HG03108 (cell line): ENCODE measurements around the gene CAMK2G.
"Not testable (repeated sequence)": the region's sequence is repeated elsewhere in the genome, so short reads cannot be mapped to it uniquely, and the experiment has no call there.

Source experiments
- ATAC-seq: cut with Tn5 transposase; IDR thresholded peaks from one replicate; pipeline ENCODE4 v1.9.1; 2021; ENCODE audit warnings: moderate library complexity; ENCODE audit not compliant: unreplicated experiment

CAMK2G gene

GRCh38 chr10:73874267-73875138, at the start of gene CAMK2G:
Gene CAMK2G, minus strand, starts transcription at chr10:73874555. Its CDS starts 94 bp downstream, at chr10:73874461.
- ATAC-seq = peak; percentile 83

GRCh38 chr10:73922864-73923133, 48.4 kb upstream of the CAMK2G start:
- no peak for ATAC-seq

GRCh38 chr10:73922007-73922863, 47.9 kb upstream of the CAMK2G start:
- no peak for ATAC-seq

GRCh38 chr10:73920089-73920488, 45.7 kb upstream of the CAMK2G start:
- peak; percentile 41 for ATAC-seq

- ATAC-seq = not testable (repeated sequence)
Measured at GRCh38 chr10:73919481-73919880, 45.1 kb upstream of the CAMK2G start.

- no peak for ATAC-seq
Measured at GRCh38 chr10:73917566-73918305, 43.4 kb upstream of the CAMK2G start.

GRCh38 chr10:73916761-73917470, 42.6 kb upstream of the CAMK2G start:
- ATAC-seq = no peak

GRCh38 chr10:73915206-73915851, 41.0 kb upstream of the CAMK2G start:
- ATAC-seq = no peak

GRCh38 chr10:73914036-73914435, 39.7 kb upstream of the CAMK2G start:
- ATAC-seq = no peak

GRCh38 chr10:73911553-73912004, 37.2 kb upstream of the CAMK2G start:
- ATAC-seq = no peak

- ATAC-seq = peak; percentile 34
Measured at GRCh38 chr10:73910764-73911552, 36.6 kb upstream of the CAMK2G start, which contains the start of gene PLAU. Gene PLAU, plus strand, starts transcription at chr10:73911132. Its CDS starts 424 bp downstream, at chr10:73911556.

- no peak for ATAC-seq
Measured at GRCh38 chr10:73910401-73910763, 36.0 kb upstream of the CAMK2G start.

- no peak for ATAC-seq
Measured at GRCh38 chr10:73909540-73910115, 35.3 kb upstream of the CAMK2G start.

- peak; percentile 44 for ATAC-seq
Measured at GRCh38 chr10:73908853-73909539, 34.6 kb upstream of the CAMK2G start.

- no peak for ATAC-seq
Measured at GRCh38 chr10:73907841-73908517, 33.6 kb upstream of the CAMK2G start.

GRCh38 chr10:73906524-73907447, 32.4 kb upstream of the CAMK2G start:
- ATAC-seq = no peak
